Measurements from ENCODE around the gene UXS1.

Gene UXS1

DNA sequence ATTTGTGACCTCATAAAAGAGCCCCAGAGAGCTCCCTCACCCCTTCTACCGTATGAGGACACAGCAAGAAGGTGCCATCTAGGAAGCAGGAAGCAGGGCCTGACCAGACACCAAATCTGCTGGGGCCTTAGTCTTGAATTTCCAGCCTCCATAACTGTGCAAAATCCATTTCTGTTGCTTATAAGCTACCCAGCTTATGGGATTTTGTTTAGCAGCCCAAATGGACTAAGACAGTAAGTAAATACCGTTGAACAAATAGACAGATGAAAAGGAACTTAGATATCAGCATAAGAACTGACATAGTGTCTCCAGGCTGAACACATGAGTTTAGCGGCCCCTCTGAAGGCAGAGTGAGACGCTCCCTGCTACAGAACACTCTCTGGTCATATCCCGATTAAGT lies 130.9 kb downstream of the UXS1 start:
- CTCF ChIA-PET = no interaction called here
- DNase-seq (ENCODE audit: low read depth, low spot score) = no peak
- POLR2A ChIA-PET = no interaction called here
- TF ChIP-seq, protein P1, sequence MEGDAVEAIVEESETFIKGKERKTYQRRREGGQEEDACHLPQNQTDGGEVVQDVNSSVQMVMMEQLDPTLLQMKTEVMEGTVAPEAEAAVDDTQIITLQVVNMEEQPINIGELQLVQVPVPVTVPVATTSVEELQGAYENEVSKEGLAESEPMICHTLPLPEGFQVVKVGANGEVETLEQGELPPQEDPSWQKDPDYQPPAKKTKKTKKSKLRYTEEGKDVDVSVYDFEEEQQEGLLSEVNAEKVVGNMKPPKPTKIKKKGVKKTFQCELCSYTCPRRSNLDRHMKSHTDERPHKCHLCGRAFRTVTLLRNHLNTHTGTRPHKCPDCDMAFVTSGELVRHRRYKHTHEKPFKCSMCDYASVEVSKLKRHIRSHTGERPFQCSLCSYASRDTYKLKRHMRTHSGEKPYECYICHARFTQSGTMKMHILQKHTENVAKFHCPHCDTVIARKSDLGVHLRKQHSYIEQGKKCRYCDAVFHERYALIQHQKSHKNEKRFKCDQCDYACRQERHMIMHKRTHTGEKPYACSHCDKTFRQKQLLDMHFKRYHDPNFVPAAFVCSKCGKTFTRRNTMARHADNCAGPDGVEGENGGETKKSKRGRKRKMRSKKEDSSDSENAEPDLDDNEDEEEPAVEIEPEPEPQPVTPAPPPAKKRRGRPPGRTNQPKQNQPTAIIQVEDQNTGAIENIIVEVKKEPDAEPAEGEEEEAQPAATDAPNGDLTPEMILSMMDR (IDR thresholded peaks at IDR 0.05; ENCODE audit: insufficient read depth, low read length, missing control alignments) = no peak
- H3K4me3 ChIP-seq (ENCODE audit: low read depth, low read length) = no peak overlapping the region

DNA sequence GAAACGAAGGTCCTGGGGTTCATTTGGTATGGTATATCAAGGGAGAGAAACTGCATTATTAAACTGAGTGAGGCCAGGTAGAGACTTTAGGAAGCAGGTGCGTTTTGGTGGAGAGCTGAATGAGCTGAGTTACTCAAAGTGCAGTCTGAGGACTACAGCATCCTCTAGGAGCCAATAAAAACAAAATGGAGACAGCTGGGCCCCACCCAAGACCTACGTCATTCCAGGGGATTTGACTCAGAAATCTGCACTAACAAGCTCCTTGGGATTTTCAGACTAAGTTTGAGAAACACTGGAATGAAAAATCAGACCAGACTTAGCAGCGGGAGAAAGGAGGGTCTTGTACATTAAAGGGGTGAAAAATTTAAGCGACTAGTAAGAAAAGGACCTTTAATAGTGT lies 131.5 kb downstream of the UXS1 start:
- TF ChIP-seq, protein P1 (IDR thresholded peaks at IDR 0.05; ENCODE audit: insufficient read depth, low read length, missing control alignments) = no peak
- ChIA-PET CTCF (no interaction called here), POLR2A (no interaction called here)
- H3K4me3 ChIP-seq (ENCODE audit: low read depth, low read length) = no peak overlapping the region
- no peak for DNase-seq (ENCODE audit: low read depth, low spot score)

DNA sequence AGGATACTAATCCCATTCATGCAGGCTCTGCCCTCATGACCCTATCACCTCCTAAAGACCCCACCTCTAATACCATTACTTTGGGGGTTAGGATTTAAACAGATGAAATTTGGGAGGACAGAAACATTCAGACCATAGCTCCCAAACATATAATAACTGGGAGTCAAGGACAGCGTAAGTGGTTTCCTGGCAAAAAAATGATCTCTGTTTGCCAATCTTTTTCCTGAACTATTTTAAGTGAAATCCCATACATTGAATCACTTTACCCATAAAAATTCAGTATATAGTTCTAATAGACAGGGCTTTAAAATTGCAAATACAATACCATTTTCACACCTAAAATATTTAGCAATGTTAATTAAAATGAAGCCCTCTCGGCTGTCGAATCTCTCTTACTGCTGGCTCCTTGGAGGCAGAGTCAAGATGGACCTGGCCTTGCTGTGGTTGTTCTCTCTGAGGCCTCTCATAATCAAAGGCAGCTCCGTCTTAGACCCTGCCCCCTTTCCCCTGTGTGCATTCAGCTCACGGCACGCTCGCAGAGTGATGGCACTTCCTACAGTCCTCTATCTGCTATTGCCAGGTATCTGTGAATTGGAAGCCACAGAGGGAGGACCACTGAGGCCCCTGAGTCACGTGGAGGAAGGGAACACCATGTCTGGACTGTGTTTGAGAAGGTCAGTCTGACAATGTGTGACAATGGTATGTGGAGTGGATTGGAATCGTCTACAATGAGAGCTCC lies 132.3 kb downstream of the UXS1 start:
- no peak overlapping the region for H3K4me3 ChIP-seq (ENCODE audit: low read depth, low read length)
- ChIA-PET POLR2A (no interaction called here), CTCF (no interaction called here)
- TF ChIP-seq, protein P1 (IDR thresholded peaks at IDR 0.05; ENCODE audit: insufficient read depth, low read length, missing control alignments) = no peak
- no peak for DNase-seq (ENCODE audit: low read depth, low spot score)

DNA sequence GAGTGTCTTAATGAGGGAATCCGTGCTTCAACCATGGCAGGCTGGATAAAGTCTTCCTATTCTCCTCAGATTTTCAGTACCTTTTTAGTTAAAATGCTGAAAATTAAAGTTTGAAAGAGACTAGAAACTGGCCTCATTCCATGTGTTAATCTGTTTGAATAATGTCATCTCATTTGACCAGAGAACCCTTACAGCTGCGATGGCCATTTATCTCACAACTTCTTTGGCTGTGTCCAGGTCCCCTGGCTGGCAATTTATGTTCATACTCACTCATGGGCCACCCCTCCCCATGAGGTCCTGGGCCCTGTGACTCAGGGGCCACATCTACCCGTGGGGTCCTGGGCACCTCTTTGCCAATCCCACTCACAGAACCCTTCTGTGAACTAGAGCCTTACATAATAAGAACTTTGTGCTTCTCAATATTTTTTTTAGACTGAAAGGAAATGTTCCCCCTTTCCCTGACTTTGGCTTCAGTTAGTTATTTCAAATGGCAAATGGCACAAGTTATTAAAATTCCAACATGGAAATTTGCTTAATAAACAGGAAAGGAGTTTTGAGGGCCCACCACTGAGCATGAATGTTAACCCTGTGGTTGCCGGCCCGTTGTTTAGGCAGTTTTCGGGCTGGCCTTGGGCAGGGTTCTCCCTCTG lies 134.6 kb downstream of the UXS1 start:
- ChIA-PET POLR2A (no interaction called here), CTCF (no interaction called here)
- no peak for DNase-seq (ENCODE audit: low read depth, low spot score)
- TF ChIP-seq, protein P1 (IDR thresholded peaks at IDR 0.05; ENCODE audit: insufficient read depth, low read length, missing control alignments) = no peak
- H3K4me3 ChIP-seq (ENCODE audit: low read depth, low read length) = no peak overlapping the region

DNA sequence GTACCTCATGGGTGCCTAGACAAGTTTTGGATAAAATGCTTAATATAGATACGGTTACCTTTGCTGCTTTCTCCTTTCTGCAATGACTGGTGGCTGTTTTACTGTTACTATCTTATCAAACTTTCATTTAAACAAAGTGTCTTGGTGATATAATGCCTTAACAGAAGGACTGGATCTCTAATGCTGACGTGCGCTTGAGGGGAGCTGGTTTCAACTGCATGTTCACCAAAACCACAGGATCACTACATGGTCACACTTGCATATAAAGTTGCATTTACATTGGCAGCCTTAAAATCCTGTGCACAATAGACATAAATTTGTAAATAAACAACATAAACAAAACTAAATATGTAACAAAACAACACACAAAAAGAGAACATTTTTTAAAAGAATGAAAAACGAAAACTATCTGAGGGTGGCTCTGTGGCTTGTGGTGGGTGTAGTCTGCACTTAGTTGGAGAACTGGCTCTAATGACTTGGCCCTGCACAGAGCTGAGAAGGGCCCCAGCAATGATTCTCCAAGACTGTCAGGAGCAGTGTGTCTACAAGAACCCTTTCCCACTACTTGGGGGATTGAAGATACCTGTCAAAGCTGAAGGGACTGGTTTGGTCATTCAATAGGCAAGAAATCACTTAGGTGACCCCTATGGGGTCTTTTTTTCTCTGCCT lies 135.5 kb downstream of the UXS1 start:
- no peak overlapping the region for H3K4me3 ChIP-seq (ENCODE audit: low read depth, low read length)
- ChIA-PET CTCF (no interaction called here), POLR2A (no interaction called here)
- DNase-seq (ENCODE audit: low read depth, low spot score) = no peak
- TF ChIP-seq, protein P1 (IDR thresholded peaks at IDR 0.05; ENCODE audit: insufficient read depth, low read length, missing control alignments) = no peak

DNA sequence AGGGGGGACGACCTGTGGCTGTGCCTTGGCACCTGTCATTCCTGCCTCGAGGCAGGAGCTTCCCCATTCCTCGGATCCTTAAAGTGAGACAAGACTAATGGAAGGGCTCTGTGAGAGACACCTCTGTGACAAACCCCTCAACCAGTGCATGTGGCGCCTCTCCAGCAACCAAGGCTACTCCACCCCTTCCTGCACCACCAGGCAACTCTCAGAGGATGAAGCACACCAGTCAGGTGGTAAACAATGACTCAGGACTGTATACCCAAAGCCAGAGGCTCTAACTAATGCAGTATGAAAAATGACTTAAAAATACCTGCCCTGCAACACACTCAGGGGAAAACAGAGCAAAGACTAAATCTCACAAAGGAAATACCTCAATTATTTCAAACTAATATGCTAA lies 136.9 kb downstream of the UXS1 start:
- CTCF ChIA-PET = no interaction called here
- no peak overlapping the region for H3K4me3 ChIP-seq (ENCODE audit: low read depth, low read length)
- no peak for DNase-seq (ENCODE audit: low read depth, low spot score)
- POLR2A ChIA-PET = no interaction called here
- TF ChIP-seq, protein P1 (IDR thresholded peaks at IDR 0.05; ENCODE audit: insufficient read depth, low read length, missing control alignments) = no peak
